Tibial nerve (tissue), 4 donors: ENCODE measurements around the gene CCNT2.

Source experiments
- CTCF ChIP-seq, 5 experiments: fragments of 200-600 bp in 3 of 5; fragments of 450-650 bp in 2 of 5; sonication (generic) in 3 of 5; IDR thresholded peaks; one replicate each; pipeline ENCODE4 v1.5.1; 2016 to 2019; ENCODE audit warnings: antibody characterized with exemption in 5 of 5, mild to moderate bottlenecking in 3 of 5, moderate library complexity in 2 of 5
- EP300 ChIP-seq, 2 donors: sonication (generic); formaldehyde crosslinking; IDR thresholded peaks; one replicate each; pipeline ENCODE4 v1.6.1; 2017; ENCODE audit warnings: antibody characterized with exemption in 2 of 2, mild to moderate bottlenecking in 1 of 2

- TF ChIP-seq CTCF (IDR thresholded peaks at IDR 0.05), result no peak
- TF ChIP-seq EP300 (IDR thresholded peaks at IDR 0.05), result no peak
Measured at GRCh38 chr2:134950886-134951285, 32.3 kb downstream of the CCNT2 start.
